Naive thymus-derived CD8-positive, alpha-beta T cell (primary cell): ENCODE measurements around the gene UBASH3A. TPM values are rescaled to one million over a fixed set of nuclear protein-coding genes. Genes with fewer than 3 reads are reported as not detected.
A peak's percentile ranks its signal among the peaks of the same experiment; 100 is the strongest.

ENCODE experiments used
- ATAC-seq, 2 donors: fragments of 150-1000 bp; cut with Tn5 transposase in 1 of 2; sonication (Bioruptor Pico), chemical (Tn5 transposase) in 1 of 2; 1 replicate in 1 of 2; 2 replicates in 1 of 2; pipeline ENCODE4 v1.10.0; 2021; ENCODE audit warnings: mild to moderate bottlenecking in 2 of 2, moderate library complexity in 2 of 2
- POLR2A ChIA-PET: fragments of 350-600 bp; sonication (Branson Sonifier 250); formaldehyde crosslinking; loops from one replicate; lab custom pipeline; 2021; ENCODE audit warnings: antibody characterized with exemption; lab: Charles Lee
- DNase-seq, 10 donors: peaks; one replicate each; pipeline versions ENCODE4 v3.0.0 to v3.0.0-alpha.2; 2020 to 2022
- H3K27ac Mint-ChIP-seq, 10 donors: one replicate each; pipeline ENCODE4 v1.8.0; 2020 to 2022; ENCODE audit warnings: mild to moderate bottlenecking in 10 of 10, mixed read lengths in 10 of 10, moderate library complexity in 4 of 10, inconsistent platforms in 1 of 10
- H3K27me3 Mint-ChIP-seq, 5 donors: one replicate each; pipeline ENCODE4 v1.8.0; 2021 to 2022; ENCODE audit warnings: mixed read lengths in 5 of 5
- H3K36me3 Mint-ChIP-seq, 3 donors: one replicate each; pipeline ENCODE4 v1.8.0; 2020 to 2022; ENCODE audit warnings: mixed read lengths in 3 of 3, mild to moderate bottlenecking in 2 of 3, inconsistent platforms in 1 of 3
- H3K4me1 Mint-ChIP-seq, 4 donors: one replicate each; pipeline ENCODE4 v1.8.0; 2021 to 2022; ENCODE audit warnings: mixed read lengths in 4 of 4
- H3K4me3 Mint-ChIP-seq, 10 donors: one replicate each; pipeline ENCODE4 v1.8.0; 2020 to 2022; ENCODE audit warnings: mild to moderate bottlenecking in 10 of 10, mixed read lengths in 10 of 10, moderate library complexity in 6 of 10, inconsistent platforms in 1 of 10
- H3K9me3 Mint-ChIP-seq, 9 donors: one replicate each; pipeline ENCODE4 v1.8.0; 2020 to 2022; ENCODE audit warnings: mixed read lengths in 9 of 9, mild to moderate bottlenecking in 3 of 9, inconsistent platforms in 1 of 9, moderate library complexity in 1 of 9
- polyA plus RNA-seq, 3 donors: library from polyadenylated mRNA; unstranded; fragments of 300-500 nt; fragmentation: Illumina TruSeq; gene quantifications; one replicate each; pipeline ENCODE4 v1.2.3, GENCODE V29; 2021
- total RNA-seq, 8 experiments: library from RNA in 2 of 8; stranded (reverse) in 2 of 8; gene quantifications; one replicate each; pipeline ENCODE4 v1.2.3 and lab custom pipeline; 2021 to 2026

The UBASH3A gene
- total and polyA plus RNA-seq, 5 experiments from 2014 or later: 32.8 to 99.6 (median 75.3) TPM

GRCh38 chr21:42426424-42426823, 22.7 kb downstream of the UBASH3A start:
- peaks cover 44 to 78% (median 67%) of the 10 kb centered on the region in 4 donors for H3K4me1 Mint-ChIP-seq
- DNase-seq (peak in 1 of 10 donors; percentile 37), ATAC-seq (no peak)
- peak overlapping the region; percentile 37 to 98 (median 90) for H3K27ac Mint-ChIP-seq
- peaks cover 6 to 78% (median 32%) of the 10 kb centered on the region in 3 donors for H3K36me3 Mint-ChIP-seq
- no peaks in the 10 kb centered on the region for H3K27me3 Mint-ChIP-seq
- POLR2A ChIA-PET: interaction anchor here (0.6 to 22.4 kb wide), 7 partner anchors 8 to 69 kb away, joined by 3 to 273 read pairs (median 4); partner anchors contain the start of genes RSPH1 and UBASH3A
- peak overlapping the region in 9 of 10 donors; percentile 20 to 66 (median 47) for H3K4me3 Mint-ChIP-seq
- no peaks in the 10 kb centered on the region for H3K9me3 Mint-ChIP-seq

GRCh38 chr21:42426876-42427480, 23.3 kb downstream of the UBASH3A start:
- Mint-ChIP-seq H3K4me1 (peaks cover 39 to 73% (median 62%) of the 10 kb centered on the region in 4 donors), H3K4me3 (peak overlapping the region in 7 of 10 donors; percentile 30 to 60 (median 47)), H3K36me3 (peaks cover 8 to 78% (median 31%) of the 10 kb centered on the region in 3 donors), H3K27me3 (no peaks in the 10 kb centered on the region), H3K9me3 (no peaks in the 10 kb centered on the region), H3K27ac (peak overlapping the region in 6 of 10 donors; percentile 66 to 98 (median 86))
- POLR2A ChIA-PET: interaction anchor here (0.6 to 22.4 kb wide), 9 partner anchors 9 to 69 kb away, joined by 3 to 273 read pairs (median 4); partner anchors contain the start of genes RSPH1 and UBASH3A
- peak in 1 of 10 donors; percentile 51 for DNase-seq
- no peak for ATAC-seq

GRCh38 chr21:42427809-42428419, 24.2 kb downstream of the UBASH3A start:
- POLR2A ChIA-PET: interaction anchor here (0.7 to 22.4 kb wide), 7 partner anchors 9 to 34 kb away, joined by 3 to 273 read pairs (median 3); partner anchors contain the start of gene UBASH3A
- peaks cover 42 to 65% (median 52%) of the 10 kb centered on the region in 4 donors for H3K4me1 Mint-ChIP-seq
- peak overlapping the region in 3 of 10 donors; percentile 15 to 94 (median 70) for H3K27ac Mint-ChIP-seq
- H3K36me3 Mint-ChIP-seq: peaks cover 17 to 80% (median 39%) of the 10 kb centered on the region in 3 donors
- no peaks in the 10 kb centered on the region for H3K27me3 Mint-ChIP-seq
- peak overlapping the region in 1 of 10 donors; percentile 47 for H3K4me3 Mint-ChIP-seq
- ATAC-seq (no peak), DNase-seq (peak in 1 of 10 donors; percentile 23)
- peaks cover 0 to 6% (median 0%) of the 10 kb centered on the region in 9 donors for H3K9me3 Mint-ChIP-seq

- Mint-ChIP-seq H3K4me3 (peak overlapping the region in 1 of 10 donors; percentile 50), H3K9me3 (peaks cover 0 to 6% (median 0%) of the 10 kb centered on the region in 9 donors), H3K27me3 (no peaks in the 10 kb centered on the region), H3K27ac (peak overlapping the region in 3 of 10 donors; percentile 41 to 48 (median 44)), H3K4me1 (peaks cover 37 to 63% (median 43%) of the 10 kb centered on the region in 4 donors), H3K36me3 (peaks cover 19 to 81% (median 42%) of the 10 kb centered on the region in 3 donors)
- ATAC-seq (no peak), DNase-seq (peak in 1 of 10 donors; percentile 32)
- POLR2A ChIA-PET: interaction anchor here (0.9 to 22.4 kb wide), 2 partner anchors 10 to 27 kb away, joined by 3 to 273 read pairs; partner anchors contain the start of gene UBASH3A
Observed at GRCh38 chr21:42429021-42429420, 25.3 kb downstream of the UBASH3A start.

- Mint-ChIP-seq H3K9me3 (peaks cover 0 to 6% (median 0%) of the 10 kb centered on the region in 9 donors), H3K27ac (no peak overlapping the region), H3K4me3 (no peak overlapping the region), H3K36me3 (peaks cover 27 to 82% (median 48%) of the 10 kb centered on the region in 3 donors), H3K4me1 (peaks cover 36 to 63% (median 43%) of the 10 kb centered on the region in 4 donors), H3K27me3 (no peaks in the 10 kb centered on the region)
- POLR2A ChIA-PET: interaction anchor here (0.8 to 22.4 kb wide), 5 partner anchors 8 to 30 kb away, joined by 3 to 273 read pairs (median 3); partner anchors contain the start of gene UBASH3A
- no peak for ATAC-seq
- peak in 1 of 10 donors; percentile 2 for DNase-seq
Observed at GRCh38 chr21:42429856-42430255, 26.2 kb downstream of the UBASH3A start.

GRCh38 chr21:42430521-42430920, 26.8 kb downstream of the UBASH3A start:
- Mint-ChIP-seq H3K36me3 (peaks cover 33 to 84% (median 54%) of the 10 kb centered on the region in 3 donors), H3K4me3 (no peak overlapping the region), H3K4me1 (peaks cover 36 to 63% (median 43%) of the 10 kb centered on the region in 4 donors)

GRCh38 chr21:42431196-42431595, 27.5 kb downstream of the UBASH3A start:
- Mint-ChIP-seq H3K36me3 (peaks cover 33 to 87% (median 53%) of the 10 kb centered on the region in 3 donors), H3K4me1 (peaks cover 37 to 57% (median 41%) of the 10 kb centered on the region in 4 donors), H3K27me3 (no peaks in the 10 kb centered on the region), H3K27ac (peak overlapping the region in 3 of 10 donors; percentile 2 to 85 (median 81)), H3K9me3 (peaks cover 0 to 6% (median 0%) of the 10 kb centered on the region in 9 donors), H3K4me3 (no peak overlapping the region)
- DNase-seq (no peak), ATAC-seq (no peak)
- POLR2A ChIA-PET: interaction anchor here (0.9 to 22.4 kb wide), 5 partner anchors 10 to 50 kb away, joined by 3 to 273 read pairs (median 3); partner anchors contain the start of gene UBASH3A

More at GRCh38 chr21:42430521-42430920, 26.8 kb downstream of the UBASH3A start:
- Mint-ChIP-seq H3K9me3 (peaks cover 0 to 6% (median 0%) of the 10 kb centered on the region in 9 donors), H3K27me3 (no peaks in the 10 kb centered on the region), H3K27ac (peak overlapping the region in 2 of 10 donors; percentile 24 to 27)
- peak in 1 of 10 donors; percentile 37 for DNase-seq
- POLR2A ChIA-PET: interaction anchor here (0.8 to 22.4 kb wide), 7 partner anchors 8 to 49 kb away, joined by 3 to 273 read pairs (median 3); partner anchors contain the start of gene UBASH3A
- no peak for ATAC-seq

GRCh38 chr21:42432695-42433094, 29.0 kb downstream of the UBASH3A start:
- peaks cover 29 to 52% (median 35%) of the 10 kb centered on the region in 4 donors for H3K4me1 Mint-ChIP-seq
- no peak overlapping the region for H3K4me3 Mint-ChIP-seq
- POLR2A ChIA-PET: no interaction called here
- H3K27me3 Mint-ChIP-seq: no peaks in the 10 kb centered on the region
- peaks cover 0 to 6% (median 0%) of the 10 kb centered on the region in 9 donors for H3K9me3 Mint-ChIP-seq
- ATAC-seq (no peak), DNase-seq (peak in 1 of 10 donors; percentile 4)
- peak overlapping the region in 3 of 10 donors; percentile 19 to 76 (median 43) for H3K27ac Mint-ChIP-seq
- H3K36me3 Mint-ChIP-seq: peaks cover 33 to 87% (median 53%) of the 10 kb centered on the region in 3 donors

GRCh38 chr21:42433946-42434551, 30.3 kb downstream of the UBASH3A start:
- ATAC-seq: no peak
- H3K9me3 Mint-ChIP-seq: peaks cover 0 to 6% (median 0%) of the 10 kb centered on the region in 9 donors

GRCh38 chr21:42434884-42435283, 31.2 kb downstream of the UBASH3A start:
- ATAC-seq: no peak
- Mint-ChIP-seq H3K27me3 (peaks cover 0 to 2% (median 0%) of the 10 kb centered on the region in 5 donors), H3K4me3 (peak overlapping the region in 3 of 10 donors; percentile 17 to 42 (median 22)), H3K27ac (peak overlapping the region; percentile 71 to 96 (median 84)), H3K9me3 (peaks cover 0 to 6% (median 0%) of the 10 kb centered on the region in 9 donors), H3K36me3 (peaks cover 33 to 89% (median 54%) of the 10 kb centered on the region in 3 donors), H3K4me1 (peaks cover 40 to 58% (median 47%) of the 10 kb centered on the region in 4 donors)
- POLR2A ChIA-PET: interaction anchor here (1.2 to 3.0 kb wide), 2 partner anchors 10 to 31 kb away, joined by 4 to 10 read pairs; partner anchors contain the start of gene UBASH3A
- DNase-seq: peak in 1 of 10 donors; percentile 13

More at GRCh38 chr21:42433946-42434551, 30.3 kb downstream of the UBASH3A start:
- peaks cover 33 to 56% (median 39%) of the 10 kb centered on the region in 4 donors for H3K4me1 Mint-ChIP-seq
- peaks cover 0 to 2% (median 0%) of the 10 kb centered on the region in 5 donors for H3K27me3 Mint-ChIP-seq
- H3K4me3 Mint-ChIP-seq: no peak overlapping the region
- peak in 1 of 10 donors; percentile 26 for DNase-seq
- peaks cover 33 to 88% (median 54%) of the 10 kb centered on the region in 3 donors for H3K36me3 Mint-ChIP-seq
- peak overlapping the region; percentile 71 to 91 (median 82) for H3K27ac Mint-ChIP-seq
- POLR2A ChIA-PET: no interaction called here

- H3K27me3 Mint-ChIP-seq: peaks cover 0 to 2% (median 0%) of the 10 kb centered on the region in 5 donors
- POLR2A ChIA-PET: interaction anchor here (1.0 to 3.0 kb wide), 3 partner anchors 9 to 31 kb away, joined by 4 to 10 read pairs (median 4); partner anchors contain the start of gene UBASH3A
- H3K27ac Mint-ChIP-seq: peak overlapping the region; percentile 71 to 96 (median 84)
- H3K4me3 Mint-ChIP-seq: peak overlapping the region in 2 of 10 donors; percentile 1 to 22
- H3K36me3 Mint-ChIP-seq: peaks cover 33 to 93% (median 54%) of the 10 kb centered on the region in 3 donors
- H3K9me3 Mint-ChIP-seq: peaks cover 0 to 6% (median 0%) of the 10 kb centered on the region in 9 donors
- no peak for DNase-seq
- no peak for ATAC-seq
- peaks cover 40 to 61% (median 50%) of the 10 kb centered on the region in 4 donors for H3K4me1 Mint-ChIP-seq
Observed at GRCh38 chr21:42435401-42435800, 31.7 kb downstream of the UBASH3A start.
